RKO (cell line): ENCODE data around the gene C16orf86.

Experiments used
- DNase-seq: peaks from one replicate; pipeline ENCODE4 v3.0.0-alpha.2; 2016; ENCODE audit warnings: low spot score

The C16orf86 gene

GRCh38 chr16:67667453-67667816, 821 bp downstream of the C16orf86 start:
- no peak for DNase-seq

GRCh38 chr16:67667817-67668494, 1.3 kb downstream of the C16orf86 start:
- DNase-seq, result peak; percentile 33

GRCh38 chr16:67668495-67669157, 2.0 kb downstream of the C16orf86 start:
- no peak for DNase-seq

- DNase-seq, result no peak
Measured at GRCh38 chr16:67669499-67670101, 3.0 kb downstream of the C16orf86 start.

GRCh38 chr16:67672306-67672705, 5.7 kb downstream of the C16orf86 start:
- no peak for DNase-seq

- peak; percentile 51 for DNase-seq
Measured at GRCh38 chr16:67672739-67673662, 6.4 kb downstream of the C16orf86 start.

GRCh38 chr16:67673712-67674580, 7.3 kb downstream of the C16orf86 start:
- no peak for DNase-seq

- no peak for DNase-seq
Measured at GRCh38 chr16:67674851-67675578, 8.4 kb downstream of the C16orf86 start.

GRCh38 chr16:67675579-67675935, 8.9 kb downstream of the C16orf86 start:
- no peak for DNase-seq

GRCh38 chr16:67675999-67676398, 9.4 kb downstream of the C16orf86 start:
- no peak for DNase-seq

- DNase-seq, result no peak
Measured at GRCh38 chr16:67676516-67676915, 9.9 kb downstream of the C16orf86 start.

- no peak for DNase-seq
Measured at GRCh38 chr16:67676939-67677338, 10.3 kb downstream of the C16orf86 start.

- DNase-seq, result no peak
Measured at GRCh38 chr16:67677712-67678111, 11.1 kb downstream of the C16orf86 start.

GRCh38 chr16:67678354-67679023, 11.9 kb downstream of the C16orf86 start:
- DNase-seq, result no peak

- no peak for DNase-seq
Measured at GRCh38 chr16:67679935-67680897, 13.6 kb downstream of the C16orf86 start.

- no peak for DNase-seq
Measured at GRCh38 chr16:67683767-67684166, 17.2 kb downstream of the C16orf86 start.

- DNase-seq, result no peak
Measured at GRCh38 chr16:67685388-67686112, 18.9 kb downstream of the C16orf86 start.
